Adipocyte (in vitro differentiated cells): ENCODE results near the gene SPG11.
A peak's percentile ranks its signal among the peaks of the same experiment; 100 is the strongest.
"Not testable (repeated sequence)": the region's sequence is repeated elsewhere in the genome, so short reads cannot be mapped to it uniquely, and the experiment has no call there.

ENCODE experiments used
- DNase-seq: peaks from one replicate; pipeline ENCODE4 v3.0.0-alpha.2; 2015; ENCODE audit warnings: low read depth
- H3K27me3 ChIP-seq: replicated peaks from 2 replicates; pipeline ENCODE4 v1.7.0; 2013; ENCODE audit warnings: mild to moderate bottlenecking, low read length, moderate library complexity; ENCODE audit not compliant: control insufficient read depth, insufficient read depth
- H3K36me3 ChIP-seq: 2 replicates; pipeline ENCODE4 v1.7.0; 2013; ENCODE audit warnings: low read length, mild to moderate bottlenecking, moderate library complexity; ENCODE audit not compliant: control insufficient read depth, insufficient read depth, severe bottlenecking
- H3K4me1 ChIP-seq: 2 replicates; pipeline ENCODE4 v1.7.0; 2013; ENCODE audit warnings: mild to moderate bottlenecking, low read length, moderate library complexity; ENCODE audit not compliant: control insufficient read depth, insufficient read depth
- H3K4me3 ChIP-seq: 2 replicates; pipeline ENCODE4 v1.7.0; 2013; ENCODE audit warnings: mild to moderate bottlenecking, low read length, moderate library complexity
- H3K9ac ChIP-seq: 2 replicates; pipeline ENCODE4 v1.7.0; 2013; ENCODE audit warnings: mild to moderate bottlenecking, low read length, moderate library complexity
- H3K9me3 ChIP-seq: 2 replicates; pipeline ENCODE4 v1.7.0; 2013; ENCODE audit warnings: mild to moderate bottlenecking, low read length, moderate library complexity; ENCODE audit not compliant: control insufficient read depth

The SPG11 gene

GRCh38 chr15:44654858-44655257 lies 8.6 kb downstream of the SPG11 start:
- H3K27me3 ChIP-seq = no peaks in the 10 kb centered on the region
- no peak overlapping the region for H3K4me3 ChIP-seq
- peaks cover 3% of the 10 kb centered on the region for H3K4me1 ChIP-seq
- peak; percentile 74 for DNase-seq
- peaks cover 66% of the 10 kb centered on the region for H3K36me3 ChIP-seq
- H3K9ac ChIP-seq = no peak overlapping the region
- H3K9me3 ChIP-seq = no peaks in the 10 kb centered on the region

GRCh38 chr15:44647637-44648036 lies 15.8 kb downstream of the SPG11 start:
- Histone ChIP-seq H3K9ac (no peak overlapping the region), H3K9me3 (no peaks in the 10 kb centered on the region), H3K27me3 (no peaks in the 10 kb centered on the region), H3K4me1 (no peaks in the 10 kb centered on the region), H3K4me3 (no peak overlapping the region), H3K36me3 (peaks cover 66% of the 10 kb centered on the region)
- no peak for DNase-seq

GRCh38 chr15:44647036-44647435 lies 16.4 kb downstream of the SPG11 start:
- no peaks in the 10 kb centered on the region for H3K9me3 ChIP-seq
- no peaks in the 10 kb centered on the region for H3K27me3 ChIP-seq
- no peaks in the 10 kb centered on the region for H3K4me1 ChIP-seq
- no peak for DNase-seq
- H3K4me3 ChIP-seq = no peak overlapping the region
- H3K9ac ChIP-seq = no peak overlapping the region
- H3K36me3 ChIP-seq = peaks cover 62% of the 10 kb centered on the region

GRCh38 chr15:44646460-44646859 lies 17.0 kb downstream of the SPG11 start:
- DNase-seq = no peak
- H3K9ac ChIP-seq = no peak overlapping the region
- peaks cover 56% of the 10 kb centered on the region for H3K36me3 ChIP-seq
- no peaks in the 10 kb centered on the region for H3K27me3 ChIP-seq
- no peaks in the 10 kb centered on the region for H3K9me3 ChIP-seq
- no peaks in the 10 kb centered on the region for H3K4me1 ChIP-seq
- H3K4me3 ChIP-seq = no peak overlapping the region

- no peak for DNase-seq
- no peak overlapping the region for H3K4me3 ChIP-seq
- H3K27me3 ChIP-seq = no peaks in the 10 kb centered on the region
- H3K9me3 ChIP-seq = no peaks in the 10 kb centered on the region
- H3K9ac ChIP-seq = no peak overlapping the region
- H3K36me3 ChIP-seq = peaks cover 43% of the 10 kb centered on the region
- no peaks in the 10 kb centered on the region for H3K4me1 ChIP-seq
These were observed 21.8 kb downstream of the SPG11 start for GRCh38 chr15:44641651-44642050.

- H3K4me1 ChIP-seq = peaks cover 22% of the 10 kb centered on the region
- peaks cover 40% of the 10 kb centered on the region for H3K36me3 ChIP-seq
- H3K4me3 ChIP-seq = no peak overlapping the region
- DNase-seq = no peak
- no peaks in the 10 kb centered on the region for H3K27me3 ChIP-seq
- H3K9me3 ChIP-seq = no peaks in the 10 kb centered on the region
- H3K9ac ChIP-seq = no peak overlapping the region
These were observed 26.5 kb downstream of the SPG11 start for GRCh38 chr15:44636976-44637375.

GRCh38 chr15:44633603-44634002 lies 29.9 kb downstream of the SPG11 start:
- DNase-seq = peak; percentile 68
- Histone ChIP-seq H3K9ac (peak overlapping the region; percentile 46), H3K4me1 (peaks cover 26% of the 10 kb centered on the region), H3K36me3 (peaks cover 55% of the 10 kb centered on the region), H3K27me3 (no peaks in the 10 kb centered on the region), H3K4me3 (peak overlapping the region; percentile 58), H3K9me3 (no peaks in the 10 kb centered on the region)

GRCh38 chr15:44625286-44625685 lies 38.2 kb downstream of the SPG11 start:
- H3K9me3 ChIP-seq, H3K4me1 ChIP-seq, H3K4me3 ChIP-seq, H3K9ac ChIP-seq, DNase-seq, H3K27me3 ChIP-seq: not testable (repeated sequence)
- peaks cover 80% of the 10 kb centered on the region for H3K36me3 ChIP-seq

- no peak overlapping the region for H3K9ac ChIP-seq
- H3K27me3 ChIP-seq = no peaks in the 10 kb centered on the region
- H3K36me3 ChIP-seq = peaks cover 79% of the 10 kb centered on the region
- H3K4me1 ChIP-seq = no peaks in the 10 kb centered on the region
- H3K4me3 ChIP-seq = no peak overlapping the region
- no peaks in the 10 kb centered on the region for H3K9me3 ChIP-seq
- DNase-seq = no peak
These were observed 40.3 kb downstream of the SPG11 start for GRCh38 chr15:44623178-44623577.

- Histone ChIP-seq H3K27me3 (no peaks in the 10 kb centered on the region), H3K36me3 (peaks cover 85% of the 10 kb centered on the region), H3K4me3 (no peak overlapping the region), H3K4me1 (no peaks in the 10 kb centered on the region), H3K9me3 (no peaks in the 10 kb centered on the region), H3K9ac (no peak overlapping the region)
- DNase-seq = no peak
These were observed 43.4 kb downstream of the SPG11 start for GRCh38 chr15:44620081-44620480.

GRCh38 chr15:44616974-44617373 lies 46.5 kb downstream of the SPG11 start:
- peaks cover 92% of the 10 kb centered on the region for H3K36me3 ChIP-seq
- H3K9me3 ChIP-seq = no peaks in the 10 kb centered on the region
- H3K4me3 ChIP-seq = no peak overlapping the region
- H3K9ac ChIP-seq = no peak overlapping the region
- no peaks in the 10 kb centered on the region for H3K27me3 ChIP-seq
- DNase-seq = no peak
- no peaks in the 10 kb centered on the region for H3K4me1 ChIP-seq

GRCh38 chr15:44606740-44607139 lies 56.7 kb downstream of the SPG11 start:
- DNase-seq = no peak
- no peaks in the 10 kb centered on the region for H3K9me3 ChIP-seq
- peaks cover 85% of the 10 kb centered on the region for H3K36me3 ChIP-seq
- H3K4me1 ChIP-seq = no peaks in the 10 kb centered on the region
- no peak overlapping the region for H3K9ac ChIP-seq
- H3K27me3 ChIP-seq = no peaks in the 10 kb centered on the region
- H3K4me3 ChIP-seq = no peak overlapping the region
